Measurements from ENCODE around the gene SAGE1.

Gene SAGE1

GRCh38 chrX:135944486-135944885 is 51.0 kb downstream of the SAGE1 start:
- Mint-ChIP-seq H3K4me1 (no peaks in the 10 kb centered on the region), H3K27ac (no peak overlapping the region)

DNA sequence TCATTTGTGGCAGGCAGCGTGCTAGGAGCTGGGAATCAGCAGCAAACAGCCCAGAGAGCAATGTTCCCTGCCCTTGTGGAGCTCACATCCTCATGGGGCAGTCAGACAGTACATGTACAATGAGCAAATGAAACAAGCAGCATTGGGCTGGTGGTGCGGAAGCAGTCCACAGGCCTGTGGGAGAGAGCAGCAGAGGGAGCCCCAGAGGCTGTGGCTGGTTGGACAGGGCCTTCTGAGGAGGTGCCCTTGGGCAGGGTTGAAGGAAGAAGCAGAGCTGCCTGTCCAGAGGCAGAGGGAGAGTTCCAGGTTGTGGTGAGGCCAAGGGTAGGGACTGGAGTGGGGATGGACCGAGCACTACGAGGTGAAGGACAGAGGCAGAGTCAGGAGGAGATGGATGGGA is 57.8 kb downstream of the SAGE1 start:
- no peak for DNase-seq
- H3K4me3 Mint-ChIP-seq, result no peak overlapping the region
- TF ChIP-seq, protein P1, sequence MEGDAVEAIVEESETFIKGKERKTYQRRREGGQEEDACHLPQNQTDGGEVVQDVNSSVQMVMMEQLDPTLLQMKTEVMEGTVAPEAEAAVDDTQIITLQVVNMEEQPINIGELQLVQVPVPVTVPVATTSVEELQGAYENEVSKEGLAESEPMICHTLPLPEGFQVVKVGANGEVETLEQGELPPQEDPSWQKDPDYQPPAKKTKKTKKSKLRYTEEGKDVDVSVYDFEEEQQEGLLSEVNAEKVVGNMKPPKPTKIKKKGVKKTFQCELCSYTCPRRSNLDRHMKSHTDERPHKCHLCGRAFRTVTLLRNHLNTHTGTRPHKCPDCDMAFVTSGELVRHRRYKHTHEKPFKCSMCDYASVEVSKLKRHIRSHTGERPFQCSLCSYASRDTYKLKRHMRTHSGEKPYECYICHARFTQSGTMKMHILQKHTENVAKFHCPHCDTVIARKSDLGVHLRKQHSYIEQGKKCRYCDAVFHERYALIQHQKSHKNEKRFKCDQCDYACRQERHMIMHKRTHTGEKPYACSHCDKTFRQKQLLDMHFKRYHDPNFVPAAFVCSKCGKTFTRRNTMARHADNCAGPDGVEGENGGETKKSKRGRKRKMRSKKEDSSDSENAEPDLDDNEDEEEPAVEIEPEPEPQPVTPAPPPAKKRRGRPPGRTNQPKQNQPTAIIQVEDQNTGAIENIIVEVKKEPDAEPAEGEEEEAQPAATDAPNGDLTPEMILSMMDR (IDR thresholded peaks at IDR 0.05), result no peak
- H3K36me3 Mint-ChIP-seq (ENCODE audit: low read depth), result no peaks in the 10 kb centered on the region
- no peak overlapping the region for H3K27ac Mint-ChIP-seq
- H3K4me1 Mint-ChIP-seq, result no peaks in the 10 kb centered on the region
- H3K9me3 Mint-ChIP-seq, result peaks cover 28% of the 10 kb centered on the region
- H3K27me3 Mint-ChIP-seq (ENCODE audit: low read depth, poor library complexity), result no peaks in the 10 kb centered on the region

More at GRCh38 chrX:135944486-135944885, 51.0 kb downstream of the SAGE1 start:
- no peak overlapping the region for H3K4me3 Mint-ChIP-seq
- DNase-seq, result no peak
- peaks cover 54% of the 10 kb centered on the region for H3K9me3 Mint-ChIP-seq
- TF ChIP-seq, protein P1 (IDR thresholded peaks at IDR 0.05), result no peak
- no peaks in the 10 kb centered on the region for H3K36me3 Mint-ChIP-seq (ENCODE audit: low read depth)
- no peaks in the 10 kb centered on the region for H3K27me3 Mint-ChIP-seq (ENCODE audit: low read depth, poor library complexity)
